K562 (cell line): Measurements from ENCODE around the gene FAM227A. TPM values are rescaled to one million over a fixed set of nuclear protein-coding genes. Genes with fewer than 3 reads are reported as not detected.
A peak's percentile ranks its signal among the peaks of the same experiment; 100 is the strongest.

ENCODE experiments used
- FOXK2 ChIP-seq, 2 experiments: fragments of 450-650 bp; IDR thresholded peaks in 1 of 2; conservative IDR thresholded peaks in 1 of 2; 2 replicates each; pipeline ENCODE4 v1.6.1; 2016; ENCODE audit warnings: low read depth in 2 of 2, mild to moderate bottlenecking in 1 of 2
- KAT7 ChIP-seq: sonication (generic); formaldehyde crosslinking; IDR thresholded peaks from 2 replicates; pipeline ENCODE4 v1.8.0; 2022; ENCODE audit warnings: missing genetic modification reagents, mild to moderate bottlenecking, borderline replicate concordance
- KDM4B ChIP-seq, 2 experiments: fragments of 450-650 bp in 1 of 2; sonication (generic) in 1 of 2; IDR thresholded peaks; 2 replicates each; pipeline ENCODE4 v1.6.1; 2016 to 2017; ENCODE audit warnings: borderline replicate concordance in 2 of 2, antibody characterized with exemption in 1 of 2, low read depth in 1 of 2, mild to moderate bottlenecking in 1 of 2
- NFYB ChIP-seq: IDR thresholded peaks from 2 replicates; pipeline ENCODE4 v1.6.1; 2011; ENCODE audit warnings: mild to moderate bottlenecking, moderate library complexity; ENCODE audit not compliant: insufficient read length; ENCODE audit errors: extremely low read depth
- PRMT5 ChIP-seq: sonication (generic); formaldehyde crosslinking; IDR thresholded peaks from 2 replicates; pipeline ENCODE4 v1.5.0; 2020; ENCODE audit warnings: missing genetic modification reagents
- RB1 ChIP-seq: fragments of 450-650 bp; IDR thresholded peaks from 2 replicates; pipeline ENCODE4 v1.6.1; 2017; ENCODE audit warnings: low read depth, mild to moderate bottlenecking
- RNF2 ChIP-seq: sonication (generic); IDR thresholded peaks from 2 replicates; pipeline ENCODE4 v1.6.1; 2016
- ZKSCAN3 ChIP-seq: fragments of 250-450 bp; sonication (Bioruptor Pico); IDR thresholded peaks from 2 replicates; pipeline ENCODE4 v1.4.0; 2020
- ZNF586 ChIP-seq: fragments of 450-650 bp; formaldehyde crosslinking; conservative IDR thresholded peaks from 2 replicates; pipeline ENCODE4 v1.4.0; 2020; ENCODE audit warnings: mild to moderate bottlenecking, moderate library complexity
- polyA plus RNA-seq, 8 experiments: library from polyadenylated mRNA; depleted of rRNA in 4 of 8; stranded (reverse) in 5 of 8; unstranded in 3 of 8; fragments of >200 nt; fragmentation: Nextera tagmentation in 2 of 8; fragmentation: Illumina TruSeq in 1 of 8; extraction: Ambion mirVana in 2 of 8; extraction: Trizol in 1 of 8; gene quantifications; 2 replicates each; pipeline versions ENCODE4 v1.2.1 to v1.2.3, GENCODE V29; 2011 to 2014; ENCODE audit warnings: inconsistent platforms in 1 of 8, missing spikeins in 1 of 8
- total RNA-seq, 7 experiments: library from RNA; depleted of rRNA in 6 of 7; stranded (reverse); fragments of >200 nt in 6 of 7; fragmentation: Illumina TruSeq in 2 of 7; extraction: Trizol in 2 of 7; gene quantifications; 2 replicates each; pipeline versions ENCODE4 v1.2.1 to v1.2.3, GENCODE V29; 2011 to 2021; ENCODE audit warnings: low replicate concordance in 1 of 7
- TF ChIP-seq, protein P1 (sequence below), 2 experiments: fragments of 150-350 bp in 1 of 2; IDR thresholded peaks; 2 replicates each; pipeline ENCODE4 v1.6.1; 2012 to 2016; ENCODE audit warnings: low read depth in 2 of 2, low read length in 2 of 2, mild to moderate bottlenecking in 1 of 2, moderate library complexity in 1 of 2
- TF ChIP-seq, protein P2 (sequence below), 2 experiments: fragments of 450-650 bp; formaldehyde crosslinking in 1 of 2; IDR thresholded peaks; 2 replicates each; pipeline versions ENCODE4 v1.4.0 to v1.6.1; 2014 to 2020; ENCODE audit warnings: mild to moderate bottlenecking in 2 of 2, borderline replicate concordance in 1 of 2, low read depth in 1 of 2
- TF ChIP-seq, protein P3 (sequence below): sonication (generic); formaldehyde crosslinking; IDR thresholded peaks from 2 replicates; pipeline ENCODE4 v1.8.1; 2023; ENCODE audit warnings: mild to moderate bottlenecking, missing genetic modification reagents

Gene FAM227A
- total and polyA plus RNA-seq, 9 of the 15 experiments (the other 6 are each of a cell fraction or from before 2014, with no cell fraction given): 0.10 to 2.2 (median 0.83) TPM

DNA sequence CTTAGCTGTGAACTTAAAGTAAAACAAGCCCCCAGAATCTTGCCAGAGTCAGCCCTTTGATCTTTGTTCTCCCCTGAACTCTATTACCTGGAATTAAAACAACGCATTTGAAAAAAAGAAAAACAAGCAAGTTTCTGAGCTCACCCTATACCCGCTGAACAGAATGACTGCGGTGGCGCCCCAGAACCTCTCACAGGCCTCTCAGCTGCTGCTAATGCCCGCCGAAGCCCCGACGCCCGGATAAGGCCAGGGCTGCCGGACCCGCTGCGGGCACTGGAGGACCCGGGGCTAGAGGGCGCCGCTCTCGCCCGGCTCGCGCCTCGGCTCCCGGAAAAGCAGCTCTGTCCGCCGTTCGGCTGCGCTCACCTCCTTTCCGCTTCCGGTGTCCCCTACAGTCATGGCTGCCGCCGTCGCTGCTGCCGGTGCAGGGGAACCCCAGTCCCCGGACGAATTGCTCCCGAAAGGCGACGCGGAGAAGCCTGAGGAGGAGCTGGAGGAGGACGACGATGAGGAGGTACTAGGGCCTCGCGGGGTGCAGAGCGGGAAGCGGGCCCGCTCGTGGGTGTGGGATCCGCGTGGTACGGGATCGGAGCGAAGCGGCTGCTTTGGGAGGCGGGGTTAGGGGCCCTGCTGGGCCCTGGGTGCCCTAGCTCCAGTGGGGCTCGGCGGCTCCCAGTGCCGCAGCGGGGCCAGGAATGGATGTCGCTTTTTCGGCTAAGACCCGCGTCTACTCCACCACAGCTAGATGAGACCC is 25.6 kb upstream of the FAM227A start, which contains the start of gene TOMM22 (continued):
- TF ChIP-seq FOXK2 (conservative IDR thresholded peaks at IDR 0.05 in 1 of 2, IDR thresholded peaks at IDR 0.05 in 1 of 2; ENCODE audit: low read depth in 2 of 2): peak; percentile 24 to 33; a peak in 1 of 4 replicates
- TF ChIP-seq ZNF586: no peak
- TF ChIP-seq RNF2: peak; percentile 32; the same call in 1 of the 2 replicates
- TF ChIP-seq KAT7: peak; percentile 82; the same call in 1 of the 2 replicates
- TF ChIP-seq KDM4B (IDR thresholded peaks at IDR 0.05; ENCODE audit: borderline replicate concordance in 2 of 2, low read depth in 1 of 2): peak in 1 of 2 experiments; percentile 94; a peak in 2 of 4 replicates
- TF ChIP-seq, protein P1, sequence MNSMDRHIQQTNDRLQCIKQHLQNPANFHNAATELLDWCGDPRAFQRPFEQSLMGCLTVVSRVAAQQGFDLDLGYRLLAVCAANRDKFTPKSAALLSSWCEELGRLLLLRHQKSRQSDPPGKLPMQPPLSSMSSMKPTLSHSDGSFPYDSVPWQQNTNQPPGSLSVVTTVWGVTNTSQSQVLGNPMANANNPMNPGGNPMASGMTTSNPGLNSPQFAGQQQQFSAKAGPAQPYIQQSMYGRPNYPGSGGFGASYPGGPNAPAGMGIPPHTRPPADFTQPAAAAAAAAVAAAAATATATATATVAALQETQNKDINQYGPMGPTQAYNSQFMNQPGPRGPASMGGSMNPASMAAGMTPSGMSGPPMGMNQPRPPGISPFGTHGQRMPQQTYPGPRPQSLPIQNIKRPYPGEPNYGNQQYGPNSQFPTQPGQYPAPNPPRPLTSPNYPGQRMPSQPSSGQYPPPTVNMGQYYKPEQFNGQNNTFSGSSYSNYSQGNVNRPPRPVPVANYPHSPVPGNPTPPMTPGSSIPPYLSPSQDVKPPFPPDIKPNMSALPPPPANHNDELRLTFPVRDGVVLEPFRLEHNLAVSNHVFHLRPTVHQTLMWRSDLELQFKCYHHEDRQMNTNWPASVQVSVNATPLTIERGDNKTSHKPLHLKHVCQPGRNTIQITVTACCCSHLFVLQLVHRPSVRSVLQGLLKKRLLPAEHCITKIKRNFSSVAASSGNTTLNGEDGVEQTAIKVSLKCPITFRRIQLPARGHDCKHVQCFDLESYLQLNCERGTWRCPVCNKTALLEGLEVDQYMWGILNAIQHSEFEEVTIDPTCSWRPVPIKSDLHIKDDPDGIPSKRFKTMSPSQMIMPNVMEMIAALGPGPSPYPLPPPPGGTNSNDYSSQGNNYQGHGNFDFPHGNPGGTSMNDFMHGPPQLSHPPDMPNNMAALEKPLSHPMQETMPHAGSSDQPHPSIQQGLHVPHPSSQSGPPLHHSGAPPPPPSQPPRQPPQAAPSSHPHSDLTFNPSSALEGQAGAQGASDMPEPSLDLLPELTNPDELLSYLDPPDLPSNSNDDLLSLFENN (IDR thresholded peaks at IDR 0.05; ENCODE audit: low read depth in 2 of 2, low read length in 2 of 2): no peak
- no peak for TF ChIP-seq NFYB
- peak; percentile 92 for TF ChIP-seq RB1
- TF ChIP-seq, protein P2, sequence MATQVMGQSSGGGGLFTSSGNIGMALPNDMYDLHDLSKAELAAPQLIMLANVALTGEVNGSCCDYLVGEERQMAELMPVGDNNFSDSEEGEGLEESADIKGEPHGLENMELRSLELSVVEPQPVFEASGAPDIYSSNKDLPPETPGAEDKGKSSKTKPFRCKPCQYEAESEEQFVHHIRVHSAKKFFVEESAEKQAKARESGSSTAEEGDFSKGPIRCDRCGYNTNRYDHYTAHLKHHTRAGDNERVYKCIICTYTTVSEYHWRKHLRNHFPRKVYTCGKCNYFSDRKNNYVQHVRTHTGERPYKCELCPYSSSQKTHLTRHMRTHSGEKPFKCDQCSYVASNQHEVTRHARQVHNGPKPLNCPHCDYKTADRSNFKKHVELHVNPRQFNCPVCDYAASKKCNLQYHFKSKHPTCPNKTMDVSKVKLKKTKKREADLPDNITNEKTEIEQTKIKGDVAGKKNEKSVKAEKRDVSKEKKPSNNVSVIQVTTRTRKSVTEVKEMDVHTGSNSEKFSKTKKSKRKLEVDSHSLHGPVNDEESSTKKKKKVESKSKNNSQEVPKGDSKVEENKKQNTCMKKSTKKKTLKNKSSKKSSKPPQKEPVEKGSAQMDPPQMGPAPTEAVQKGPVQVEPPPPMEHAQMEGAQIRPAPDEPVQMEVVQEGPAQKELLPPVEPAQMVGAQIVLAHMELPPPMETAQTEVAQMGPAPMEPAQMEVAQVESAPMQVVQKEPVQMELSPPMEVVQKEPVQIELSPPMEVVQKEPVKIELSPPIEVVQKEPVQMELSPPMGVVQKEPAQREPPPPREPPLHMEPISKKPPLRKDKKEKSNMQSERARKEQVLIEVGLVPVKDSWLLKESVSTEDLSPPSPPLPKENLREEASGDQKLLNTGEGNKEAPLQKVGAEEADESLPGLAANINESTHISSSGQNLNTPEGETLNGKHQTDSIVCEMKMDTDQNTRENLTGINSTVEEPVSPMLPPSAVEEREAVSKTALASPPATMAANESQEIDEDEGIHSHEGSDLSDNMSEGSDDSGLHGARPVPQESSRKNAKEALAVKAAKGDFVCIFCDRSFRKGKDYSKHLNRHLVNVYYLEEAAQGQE (IDR thresholded peaks at IDR 0.05; ENCODE audit: borderline replicate concordance): peak; percentile 23; the same call in 1 of the 2 replicates
- TF ChIP-seq, protein P2 (CRISPR knock-in tag; IDR thresholded peaks at IDR 0.05; ENCODE audit: low read depth): no peak
- TF ChIP-seq PRMT5 (CRISPR knock-in tag): no peak
- TF ChIP-seq, protein P3, sequence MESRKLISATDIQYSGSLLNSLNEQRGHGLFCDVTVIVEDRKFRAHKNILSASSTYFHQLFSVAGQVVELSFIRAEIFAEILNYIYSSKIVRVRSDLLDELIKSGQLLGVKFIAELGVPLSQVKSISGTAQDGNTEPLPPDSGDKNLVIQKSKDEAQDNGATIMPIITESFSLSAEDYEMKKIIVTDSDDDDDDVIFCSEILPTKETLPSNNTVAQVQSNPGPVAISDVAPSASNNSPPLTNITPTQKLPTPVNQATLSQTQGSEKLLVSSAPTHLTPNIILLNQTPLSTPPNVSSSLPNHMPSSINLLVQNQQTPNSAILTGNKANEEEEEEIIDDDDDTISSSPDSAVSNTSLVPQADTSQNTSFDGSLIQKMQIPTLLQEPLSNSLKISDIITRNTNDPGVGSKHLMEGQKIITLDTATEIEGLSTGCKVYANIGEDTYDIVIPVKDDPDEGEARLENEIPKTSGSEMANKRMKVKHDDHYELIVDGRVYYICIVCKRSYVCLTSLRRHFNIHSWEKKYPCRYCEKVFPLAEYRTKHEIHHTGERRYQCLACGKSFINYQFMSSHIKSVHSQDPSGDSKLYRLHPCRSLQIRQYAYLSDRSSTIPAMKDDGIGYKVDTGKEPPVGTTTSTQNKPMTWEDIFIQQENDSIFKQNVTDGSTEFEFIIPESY (CRISPR knock-in tag): no peak
- no peak for TF ChIP-seq ZKSCAN3
